Lung (tissue), 12 donors: ENCODE data around the gene ADCY2. TPM values are rescaled to one million over a fixed set of nuclear protein-coding genes. Genes with fewer than 3 reads are reported as not detected.

ENCODE experiments used
- ATAC-seq: fragments of 200-7000 bp; cut with Tn5 transposase; one replicate; pipeline ENCODE4 v1.9.1; 2020; ENCODE audit warnings: moderate number of reproducible peaks; ENCODE audit not compliant: insufficient read depth, low FRiP score
- DNase-seq, 3 donors: peaks; one replicate each; pipeline ENCODE4 v3.0.0-alpha.2; 2013 to 2017
- H3K27ac ChIP-seq, 2 donors: one replicate each; pipeline ENCODE4 v1.5.1; 2013; ENCODE audit warnings: mild to moderate bottlenecking in 2 of 2, moderate library complexity in 2 of 2, control low read depth in 1 of 2, inconsistent platforms in 1 of 2, low read depth in 1 of 2, low read length in 1 of 2
- H3K27me3 ChIP-seq, 3 donors: one replicate each; pipeline ENCODE4 v1.5.1; 2013; ENCODE audit warnings: low read length in 2 of 3; ENCODE audit not compliant: control insufficient read depth in 3 of 3, insufficient read depth in 3 of 3
- H3K36me3 ChIP-seq, 4 donors: one replicate each; pipeline ENCODE4 v1.5.1; 2013; ENCODE audit warnings: low read length in 4 of 4, mild to moderate bottlenecking in 1 of 4, moderate library complexity in 1 of 4; ENCODE audit not compliant: control insufficient read depth in 4 of 4, insufficient read depth in 4 of 4
- H3K4me1 ChIP-seq, 5 donors: one replicate each; pipeline ENCODE4 v1.5.1; 2013; ENCODE audit warnings: low read length in 5 of 5, mild to moderate bottlenecking in 2 of 5, moderate library complexity in 1 of 5; ENCODE audit not compliant: control insufficient read depth in 5 of 5, insufficient read depth in 5 of 5
- H3K4me3 ChIP-seq: one replicate; pipeline ENCODE4 v1.5.1; 2013; ENCODE audit warnings: mild to moderate bottlenecking, control low read depth, moderate library complexity
- H3K9ac ChIP-seq, 2 donors: one replicate each; pipeline ENCODE4 v1.5.1; 2013; ENCODE audit warnings: low read length in 2 of 2, control low read depth in 1 of 2; ENCODE audit not compliant: insufficient read depth in 1 of 2
- H3K9me3 ChIP-seq, 4 donors: one replicate each; pipeline ENCODE4 v1.5.1; 2013; ENCODE audit warnings: low read length in 3 of 4, mild to moderate bottlenecking in 1 of 4, moderate library complexity in 1 of 4; ENCODE audit not compliant: control insufficient read depth in 4 of 4, insufficient read depth in 3 of 4
- CTCF ChIP-seq: IDR thresholded peaks from 2 replicates; pipeline ENCODE4 v1.5.1; 2012; ENCODE audit warnings: mild to moderate bottlenecking; ENCODE audit errors: control extremely low read depth, extremely low read depth
- WGBS, 2 donors: extraction: QIAGEN DNeasy Blood & Tissue Kit; methylation state at CpG; one replicate each; pipeline ENCODE4 v1.1.7; 2013; 5-methylcytosine and 5-hydroxymethylcytosine counted together
- polyA plus RNA-seq, 2 donors: library from polyadenylated mRNA; stranded (reverse); fragments of 200-250 nt; gene quantifications; one replicate each; pipeline ENCODE4 v1.2.1, GENCODE V29; 2013
- total RNA-seq, 2 donors: library from RNA; depleted of rRNA in 1 of 2; stranded (reverse); fragments of >200 nt in 1 of 2; gene quantifications; one replicate each; pipeline ENCODE4 v1.2.1, GENCODE V29; 2014 to 2021
- donor health status: control.
- donor health status: control.
- donor health status: Bipolar disorder and iron deficiency.
- donor health status: healthy.
- donor health status: DM: yes; HTN: yes; CAD: no.

The ADCY2 gene
- total and polyA plus RNA-seq, 4 donors = 0.10 to 3.5 (median 0.84) TPM

DNA sequence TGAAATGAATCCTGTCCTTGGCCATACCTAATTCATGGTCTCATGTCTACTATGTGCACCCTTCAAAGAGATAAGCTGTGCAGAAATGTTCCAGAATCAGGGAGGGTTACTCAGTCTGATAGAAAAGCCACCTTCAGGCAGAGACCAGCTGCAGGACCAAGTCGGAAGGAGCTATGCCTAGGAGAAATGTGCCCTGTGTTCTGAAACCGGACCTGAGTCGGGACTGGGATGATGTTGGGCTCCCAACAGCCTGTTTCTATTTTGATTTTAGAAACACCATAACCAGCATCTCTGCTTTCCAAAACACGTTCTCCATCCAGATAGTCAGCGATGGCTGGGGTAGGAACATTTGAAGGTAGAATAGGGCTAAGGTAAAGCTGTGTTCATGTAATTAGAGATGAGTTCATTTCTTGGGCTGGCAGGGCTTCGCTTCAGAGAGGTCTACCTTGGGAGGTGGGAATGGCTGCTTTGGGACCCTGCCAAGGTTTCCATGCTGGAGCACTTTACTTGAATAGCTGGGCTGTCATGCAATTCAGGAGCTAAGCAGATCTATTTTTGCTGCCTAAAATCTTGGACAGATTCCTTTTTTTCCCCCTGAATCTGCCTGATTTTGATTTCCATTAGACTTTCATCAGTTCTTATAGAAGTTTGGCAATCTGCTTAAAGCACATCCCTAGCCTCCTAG is 2.8 kb downstream of the ADCY2 start:
- ATAC-seq = no peak
- DNase-seq = no peak
- H3K27me3 ChIP-seq = peaks cover 0 to 42% (median 5%) of the 10 kb centered on the region in 3 donors

GRCh38 chr5:7405277-7405676 is 9.3 kb downstream of the ADCY2 start:
- H3K9ac ChIP-seq = no peak overlapping the region
- no peak for TF ChIP-seq CTCF
- no peak overlapping the region for H3K4me3 ChIP-seq
- H3K36me3 ChIP-seq = no peaks in the 10 kb centered on the region
- no peaks in the 10 kb centered on the region for H3K27me3 ChIP-seq
- DNase-seq (no peak), ATAC-seq (no peak)
- no peak overlapping the region for H3K27ac ChIP-seq
- H3K4me1 ChIP-seq = no peaks in the 10 kb centered on the region
- peaks cover 0 to 3% (median 0%) of the 10 kb centered on the region in 4 donors for H3K9me3 ChIP-seq
- 78 to 88% methylated on average over 1 of the region's 1 CpG for WGBS, 2 donors

More for the DNA sequence above, 2.8 kb downstream of the ADCY2 start:
- Histone ChIP-seq H3K9me3 (peaks cover 0 to 6% (median 0%) of the 10 kb centered on the region in 4 donors), H3K9ac (no peak overlapping the region), H3K36me3 (no peaks in the 10 kb centered on the region), H3K4me3 (no peak overlapping the region), H3K27ac (no peak overlapping the region), H3K4me1 (peaks cover 0 to 9% (median 0%) of the 10 kb centered on the region in 5 donors)
- no peak for TF ChIP-seq CTCF
- 86 to 89% methylated on average over 6 of the region's 6 CpGs for WGBS, 2 donors

DNA sequence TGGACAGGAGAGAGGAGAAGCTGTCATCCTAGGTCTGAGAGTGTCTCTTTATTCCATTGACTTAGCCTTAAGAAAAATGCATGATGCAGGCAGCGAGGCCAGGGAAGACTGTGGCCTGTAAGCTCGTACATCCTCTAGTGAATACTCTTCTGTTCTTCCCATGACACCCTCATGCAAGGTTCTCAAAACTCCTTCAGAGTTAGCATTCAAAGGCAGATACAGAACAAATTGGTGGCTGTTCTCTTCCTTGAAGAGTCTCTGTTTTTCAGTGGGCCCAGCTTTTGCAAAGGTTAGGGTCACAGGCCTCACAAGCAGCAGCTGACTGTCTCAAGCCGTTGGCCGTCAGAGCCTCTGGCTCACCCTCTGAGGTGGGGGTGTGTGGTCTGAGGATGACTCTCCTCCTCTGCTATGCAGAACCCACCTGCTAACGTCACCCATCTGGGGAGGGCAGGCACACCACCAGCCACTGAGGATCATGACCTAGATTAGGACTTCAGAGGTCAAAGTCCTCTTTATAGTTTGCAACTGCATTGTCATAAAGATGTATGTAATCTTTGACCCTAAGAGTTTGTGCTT is 15.1 kb downstream of the ADCY2 start:
- Histone ChIP-seq H3K27me3 (no peaks in the 10 kb centered on the region), H3K27ac (no peak overlapping the region), H3K9me3 (peaks cover 0 to 2% (median 0%) of the 10 kb centered on the region in 4 donors), H3K9ac (no peak overlapping the region), H3K36me3 (no peaks in the 10 kb centered on the region), H3K4me3 (no peak overlapping the region), H3K4me1 (peaks cover 0 to 4% (median 0%) of the 10 kb centered on the region in 5 donors)
- no peak for TF ChIP-seq CTCF
- DNase-seq (no peak), ATAC-seq (no peak)
- WGBS, 2 donors = 71 to 78% methylated on average over 5 of the region's 5 CpGs
